Activated CD4-positive, alpha-beta T cell treated with anti-CD3 and anti-CD28 coated beads, Interleukin-10, Interleukin-2, amounts not matched to agents 100 ng/mL and 50 ng/mL, durations not matched to agents 16 hours and 8 hours (primary cell): ENCODE data around the gene CTNNA1.
"Not testable (repeated sequence)": the region's sequence is repeated elsewhere in the genome, so short reads cannot be mapped to it uniquely, and the experiment has no call there.

Source experiments
- DNase-seq: peaks from one replicate; pipeline ENCODE4 v3.0.0-alpha.2; 2020

Gene CTNNA1

DNA sequence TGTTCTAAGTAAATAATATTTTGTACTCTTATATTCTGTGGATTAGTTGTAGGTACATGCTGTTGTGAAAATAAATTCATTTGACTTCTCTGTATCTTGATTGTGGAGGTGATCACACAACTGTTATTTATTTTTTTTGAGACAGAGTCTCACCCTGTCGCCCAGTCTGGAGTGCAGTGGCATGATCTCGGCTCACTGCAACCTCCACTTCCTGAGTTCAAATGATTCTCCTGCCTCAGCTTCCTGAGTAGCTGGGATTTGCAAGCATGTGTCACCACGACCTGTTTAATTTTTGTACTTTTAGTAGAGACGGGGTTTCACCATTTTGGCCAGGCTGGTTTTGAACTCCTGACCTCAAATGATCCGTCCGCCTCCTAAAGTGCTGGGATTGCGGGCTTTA lies 7.9 kb downstream of the CTNNA1 start:
- peak; percentile 26 for DNase-seq

DNA sequence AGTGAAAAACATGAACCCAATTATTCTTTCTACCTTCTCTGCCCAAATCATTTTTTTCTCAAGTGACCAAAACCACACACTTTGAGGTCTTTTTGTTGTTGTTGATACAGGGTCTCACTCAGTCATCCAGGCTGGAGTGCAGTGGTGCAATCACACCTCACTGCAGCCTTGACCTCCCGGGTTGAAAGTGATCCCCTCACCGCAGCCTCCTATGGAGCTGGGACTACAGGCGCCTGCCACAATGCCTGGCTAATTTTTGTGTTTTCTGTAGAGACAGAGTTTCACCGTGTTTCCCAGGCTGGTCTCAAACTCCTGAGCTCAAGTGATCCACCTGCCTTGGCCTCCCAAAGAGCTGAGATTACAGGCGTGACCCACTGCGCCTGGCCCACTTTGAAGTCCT lies 8.4 kb downstream of the CTNNA1 start:
- DNase-seq, result not testable (repeated sequence)

DNA sequence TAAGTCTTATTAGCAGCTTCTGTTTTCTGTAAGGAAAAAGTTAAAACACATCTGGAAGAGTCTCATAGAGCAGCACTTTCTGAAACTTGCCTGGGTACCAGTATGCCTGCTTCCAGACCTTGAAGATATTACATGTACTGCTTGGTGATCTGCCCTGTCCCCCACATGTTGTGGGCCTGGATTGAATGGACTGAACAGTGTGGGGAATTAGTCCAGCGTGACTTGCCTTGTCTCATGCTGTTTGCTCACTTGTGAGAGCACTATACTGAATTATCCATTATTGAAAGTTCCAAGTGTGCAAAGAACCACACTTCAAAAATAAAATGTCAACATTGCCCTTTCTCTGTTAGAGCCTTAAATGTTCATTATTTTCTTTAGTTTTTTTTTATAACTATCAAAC lies 8.9 kb downstream of the CTNNA1 start:
- DNase-seq, result no peak

DNA sequence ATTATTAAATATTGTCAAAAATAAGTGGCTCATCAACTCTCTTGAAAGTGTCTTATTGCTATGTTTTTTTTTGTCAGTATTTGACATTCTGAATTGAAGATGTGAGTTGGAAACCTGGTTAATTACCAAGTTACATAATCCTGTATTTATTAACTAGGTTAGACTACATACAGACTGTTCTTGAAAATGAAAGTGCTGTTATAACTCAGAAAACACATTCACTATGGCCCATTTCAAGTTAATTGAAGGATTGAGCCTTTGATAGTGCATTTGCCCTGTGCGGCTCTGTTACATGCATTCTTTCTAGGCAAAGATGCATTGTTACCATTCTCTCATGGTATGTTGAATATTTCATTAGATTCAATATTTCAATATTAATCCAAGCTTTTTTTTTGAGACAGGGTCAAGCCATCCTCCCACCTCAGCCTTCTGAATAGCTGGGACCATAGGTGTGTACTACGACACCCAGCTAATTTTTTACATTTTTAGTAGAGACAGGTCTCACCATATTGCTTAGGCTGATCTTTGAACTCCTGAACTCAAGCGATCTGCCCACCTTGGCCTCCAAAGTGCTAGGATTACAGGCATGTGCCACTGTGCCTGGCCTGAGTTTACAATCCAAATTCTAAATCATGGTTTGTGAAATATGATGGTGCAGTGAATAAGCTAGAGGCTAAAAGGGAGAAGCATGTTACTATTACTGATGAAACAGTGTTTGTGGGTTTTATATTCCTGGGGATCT lies 10.0 kb downstream of the CTNNA1 start:
- no peak for DNase-seq

DNA sequence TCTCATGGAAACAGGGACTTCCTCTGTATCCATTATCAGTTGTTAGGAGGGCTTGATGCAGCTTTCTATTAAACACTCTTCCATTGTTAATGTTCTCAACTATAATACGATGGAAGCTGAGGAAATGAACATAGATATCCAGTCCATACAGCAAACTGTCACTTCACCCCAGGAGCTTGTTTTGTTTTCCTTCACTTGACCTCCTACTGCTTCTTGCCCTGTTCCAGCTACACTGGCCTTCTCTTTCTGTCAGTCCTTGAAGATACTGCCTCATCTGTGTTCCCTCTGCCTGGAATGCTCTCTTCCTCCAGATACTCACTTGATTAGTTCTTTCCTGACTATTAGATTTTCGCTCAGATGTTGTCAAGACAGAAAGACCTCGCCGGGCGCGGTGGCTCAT lies 17.1 kb downstream of the CTNNA1 start:
- no peak for DNase-seq

DNA sequence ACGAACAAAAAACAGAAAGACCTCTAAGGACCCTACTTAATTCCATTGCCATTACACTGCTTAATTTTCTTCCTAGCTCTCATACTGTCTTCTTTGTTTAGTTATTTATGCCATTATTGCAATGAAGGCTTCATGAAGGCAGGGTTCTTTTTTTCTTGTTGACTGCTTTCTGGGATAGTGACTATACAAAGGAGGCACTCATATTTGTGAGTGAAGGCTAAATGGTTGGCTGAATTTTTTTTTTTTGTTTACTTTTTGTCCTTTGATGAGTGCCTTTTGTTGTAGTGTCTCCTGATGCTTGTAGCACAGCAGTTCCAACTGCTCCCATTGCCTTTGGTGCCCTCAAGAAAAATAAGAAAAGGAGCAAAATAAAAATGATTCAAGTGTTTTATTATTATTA lies 17.8 kb downstream of the CTNNA1 start:
- DNase-seq, result no peak

DNA sequence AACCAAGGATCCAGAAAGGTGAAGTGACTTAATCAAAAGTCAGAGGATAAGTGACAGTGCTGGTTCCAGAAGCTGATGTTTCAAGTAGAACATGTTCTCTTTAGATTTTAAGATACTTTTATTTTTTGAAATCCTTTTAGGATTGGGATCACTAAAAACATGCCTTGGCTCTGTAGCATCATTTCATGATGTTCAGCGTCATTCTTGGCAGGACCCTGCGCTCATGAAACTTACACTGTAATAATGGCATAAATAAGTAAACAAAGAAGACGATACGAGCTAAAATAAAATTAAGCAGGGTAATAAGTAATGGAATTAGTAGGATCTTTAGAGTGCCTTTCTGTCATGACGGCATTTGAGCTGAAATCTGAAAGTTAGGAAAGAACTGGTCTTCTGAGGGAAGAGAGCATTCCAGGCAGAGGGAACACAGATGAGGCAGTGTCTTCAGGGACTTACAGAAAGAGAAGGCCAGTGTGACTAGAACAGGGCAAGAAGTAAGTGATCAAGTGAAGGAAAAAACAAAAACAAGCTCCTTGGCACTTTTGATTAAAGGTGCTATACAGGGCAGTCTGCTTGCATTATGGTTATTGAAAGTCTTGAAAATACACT lies 19.9 kb downstream of the CTNNA1 start:
- no peak for DNase-seq

DNA sequence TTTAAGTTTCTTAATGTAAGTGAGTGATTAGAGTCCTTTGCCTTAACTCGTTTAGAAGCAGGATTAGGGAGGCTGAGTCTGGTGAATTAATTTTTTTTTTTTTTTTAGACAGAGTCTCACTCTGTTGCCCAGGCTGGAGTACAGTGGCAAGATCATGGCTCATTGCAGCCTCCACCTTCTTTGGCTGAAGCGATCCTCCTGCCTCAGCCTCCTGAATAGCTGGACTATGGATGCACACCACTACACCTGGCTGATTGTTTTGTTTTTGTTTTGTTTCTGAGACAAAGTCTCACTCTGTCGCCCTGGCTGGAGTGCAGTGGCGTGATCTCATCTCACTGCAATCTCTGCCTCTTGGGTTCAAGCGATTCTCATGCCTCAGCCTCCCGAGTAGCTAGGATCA lies 20.4 kb downstream of the CTNNA1 start:
- DNase-seq, result not testable (repeated sequence)

DNA sequence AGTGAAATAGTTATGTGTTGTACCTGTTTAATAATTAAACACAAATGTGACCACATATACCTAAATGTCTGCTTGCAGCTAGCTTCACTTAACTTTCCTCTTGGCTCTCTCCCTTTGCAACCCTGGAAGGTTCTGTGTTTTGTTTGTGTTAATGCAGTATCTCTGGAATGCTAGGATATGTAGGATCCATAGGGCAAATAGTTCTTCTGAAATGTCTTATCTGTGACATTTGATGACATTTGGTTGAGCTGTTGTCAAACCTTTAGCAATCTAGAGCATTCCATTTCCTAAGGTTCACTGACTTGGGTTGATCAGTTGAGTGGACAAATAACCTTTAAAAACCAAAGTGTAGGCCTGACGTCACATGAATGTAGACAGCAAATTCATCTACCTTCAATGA lies 21.8 kb downstream of the CTNNA1 start:
- no peak for DNase-seq

DNA sequence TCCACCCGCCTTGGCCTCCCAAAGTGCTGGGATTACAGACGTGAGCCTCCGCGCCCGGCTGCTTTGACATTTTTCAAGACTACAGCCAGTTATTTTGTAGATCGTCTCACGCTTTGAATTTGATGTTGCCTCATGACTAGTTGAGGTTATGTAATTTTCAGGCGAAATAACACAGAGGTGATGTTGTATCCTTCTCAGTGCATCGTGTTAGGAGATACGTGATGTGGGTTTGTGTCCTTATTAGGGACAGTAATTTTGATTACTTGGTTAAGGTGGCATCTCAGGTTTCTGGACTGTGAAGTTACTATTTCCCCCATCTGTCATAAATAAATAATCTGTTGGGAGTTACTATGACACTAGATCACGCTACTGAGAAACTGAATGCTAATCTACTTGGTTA lies 25.0 kb downstream of the CTNNA1 start:
- DNase-seq, result no peak

DNA sequence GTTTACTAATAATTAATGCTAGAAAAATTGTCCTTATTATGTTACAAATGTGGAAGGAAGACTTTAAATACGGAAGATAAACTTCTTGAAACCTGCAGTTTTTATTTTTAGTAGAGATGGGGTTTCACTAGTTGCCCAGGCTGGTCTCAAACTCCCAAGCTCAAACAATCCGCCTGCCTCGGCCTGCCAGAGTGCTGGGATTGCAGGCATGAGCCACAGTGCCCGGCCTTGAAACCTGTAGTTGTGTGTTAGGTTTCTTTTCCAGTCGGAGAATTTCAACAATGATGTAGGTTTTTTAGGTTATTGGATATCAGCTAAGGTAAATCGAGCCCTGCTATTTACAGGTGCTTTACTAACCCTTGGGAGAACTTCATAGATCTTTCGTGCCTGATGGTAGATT lies 30.8 kb downstream of the CTNNA1 start:
- DNase-seq, result no peak

DNA sequence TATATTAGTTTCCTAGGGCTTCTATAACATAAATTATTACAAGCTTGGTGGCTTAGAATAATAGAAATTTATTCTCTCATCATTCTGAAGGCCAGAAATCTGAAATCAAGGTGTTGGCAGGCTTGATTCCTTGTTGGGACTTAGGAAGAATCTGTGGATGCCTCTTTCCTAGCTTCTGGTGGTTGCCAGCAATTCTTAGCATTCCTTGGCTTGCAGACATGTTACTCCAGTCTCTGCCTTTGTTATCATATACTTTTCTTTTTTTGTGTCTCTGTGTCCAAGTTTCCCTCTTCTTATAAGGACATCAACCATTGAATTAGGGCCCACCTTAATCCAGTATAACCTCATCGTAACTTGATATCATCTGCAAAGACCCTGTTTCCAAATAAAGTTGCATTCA lies 31.4 kb downstream of the CTNNA1 start:
- DNase-seq, result no peak

DNA sequence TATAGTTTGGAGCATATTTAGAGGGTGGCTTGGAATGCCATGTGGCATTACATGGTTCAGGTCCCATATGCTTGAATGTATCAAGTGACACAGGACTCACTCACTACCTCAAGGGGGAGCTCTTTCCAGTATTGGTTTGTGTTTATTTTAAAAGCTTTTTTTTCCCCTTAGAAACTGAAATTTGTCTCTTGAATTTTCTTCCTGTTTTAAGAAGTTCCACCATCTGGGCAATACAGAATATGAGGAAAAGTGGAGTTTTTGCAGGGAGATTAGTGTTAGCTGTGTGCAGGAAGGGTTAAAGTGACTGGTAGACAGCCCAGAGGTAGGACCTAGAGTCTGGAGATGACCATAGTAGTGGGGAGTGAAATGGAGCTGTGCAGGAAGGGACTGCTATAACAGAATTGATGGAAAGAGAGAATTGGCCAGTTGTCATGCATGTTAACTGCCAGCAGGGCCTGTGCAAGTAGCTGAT lies 36.6 kb downstream of the CTNNA1 start:
- peak; percentile 42 for DNase-seq

DNA sequence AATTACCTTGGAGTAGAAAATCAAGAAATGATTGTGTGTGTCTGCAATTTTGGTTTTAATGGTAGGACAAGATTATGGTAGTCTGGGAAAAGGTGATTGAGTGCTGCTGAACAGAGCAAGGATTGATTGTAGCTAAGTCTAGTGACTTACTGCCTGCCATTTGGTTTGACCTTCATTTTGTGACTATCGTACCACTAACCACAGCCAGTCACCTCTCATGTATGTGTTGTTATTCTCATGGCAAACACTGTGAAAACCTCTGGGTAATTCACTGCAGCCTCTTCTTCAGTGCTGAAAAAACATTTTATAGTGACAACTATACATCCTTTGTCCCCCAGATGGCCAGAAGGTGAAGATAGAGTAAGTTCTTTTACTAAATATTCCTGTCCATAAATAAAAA lies 37.5 kb downstream of the CTNNA1 start:
- DNase-seq, result no peak

DNA sequence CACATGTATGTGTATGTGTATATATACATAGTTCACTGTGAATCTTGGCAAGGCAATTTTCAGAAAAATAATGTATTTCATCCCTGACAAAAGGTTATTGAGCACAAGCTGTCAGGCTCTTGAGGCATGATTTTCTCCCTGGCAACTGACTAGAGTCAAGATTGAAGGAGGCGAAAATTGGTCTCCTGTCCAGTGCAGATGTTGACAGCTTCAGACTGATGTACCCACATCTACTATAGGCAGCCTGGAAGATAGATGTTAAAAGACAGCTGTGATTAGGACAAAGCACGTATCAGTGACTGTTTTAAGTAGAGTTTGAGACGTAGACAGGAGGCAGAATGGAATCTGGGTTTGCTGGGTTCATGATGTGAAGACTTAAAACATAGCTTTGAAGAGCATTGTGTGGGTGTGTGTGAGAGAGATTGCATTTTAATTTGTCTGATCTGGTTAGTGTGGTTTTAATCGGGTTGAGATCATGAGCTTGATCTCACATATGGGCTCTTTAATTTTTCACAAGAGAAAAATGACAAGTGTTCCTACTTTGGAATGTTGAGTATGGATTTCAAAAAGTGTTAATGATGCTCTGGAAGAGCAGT lies 39.1 kb downstream of the CTNNA1 start:
- DNase-seq, result no peak

DNA sequence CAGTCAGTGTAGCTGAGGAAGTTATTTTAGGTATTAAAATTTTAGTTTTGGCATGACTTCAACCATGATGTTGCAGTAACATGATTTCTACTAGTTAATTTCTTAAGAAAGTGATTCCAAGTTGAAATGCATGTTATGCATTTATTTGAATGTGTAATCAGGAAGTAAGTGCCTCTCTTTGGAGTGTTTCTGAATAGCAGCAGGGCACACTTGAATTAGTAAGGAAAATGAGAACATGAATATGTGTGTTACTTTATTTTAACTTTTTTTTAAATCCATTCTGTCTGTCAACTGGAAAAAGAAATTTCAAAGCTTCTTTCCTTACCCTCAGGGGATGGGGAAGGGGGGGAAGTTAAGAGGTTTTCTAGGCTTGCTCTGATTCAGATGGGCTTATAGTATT lies 40.4 kb downstream of the CTNNA1 start:
- DNase-seq, result no peak

DNA sequence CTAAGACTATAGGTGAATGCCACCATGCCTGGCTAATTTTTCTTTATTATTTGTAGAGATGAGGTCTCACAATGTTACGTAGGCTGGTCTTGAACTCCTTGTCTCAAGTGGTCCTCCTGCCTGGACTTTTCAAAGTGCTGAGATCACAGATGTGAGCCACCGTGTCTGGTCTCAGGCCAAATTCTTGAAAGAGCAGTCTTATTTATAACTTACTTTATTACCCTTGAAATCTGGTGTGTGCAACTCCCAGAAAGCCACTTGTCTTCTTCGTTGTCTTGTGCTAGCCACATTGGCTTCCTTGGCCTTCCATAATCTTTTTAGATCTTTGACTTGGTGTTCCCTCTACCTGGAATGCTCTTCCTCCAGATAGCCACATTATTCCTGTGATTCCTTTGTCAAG lies 50.1 kb downstream of the CTNNA1 start:
- no peak for DNase-seq

DNA sequence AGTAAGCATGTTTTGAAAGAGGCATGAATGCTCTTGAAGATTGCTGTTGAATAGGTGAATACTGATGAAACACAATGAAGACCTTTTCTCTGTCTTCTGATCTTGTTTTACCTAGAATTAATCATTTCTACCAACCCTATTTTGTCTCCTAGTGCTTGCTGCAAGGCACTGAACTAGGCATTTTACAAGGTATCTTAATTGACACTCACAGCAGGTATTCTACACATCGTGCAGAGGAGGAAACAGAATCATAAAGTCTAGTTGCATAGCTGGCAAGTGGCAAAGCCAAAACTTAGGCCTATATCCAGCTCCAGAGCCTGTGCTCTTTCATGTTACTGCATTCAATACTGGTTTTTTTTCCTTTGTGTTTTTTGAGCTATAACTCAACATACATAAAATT lies 50.7 kb downstream of the CTNNA1 start:
- no peak for DNase-seq

DNA sequence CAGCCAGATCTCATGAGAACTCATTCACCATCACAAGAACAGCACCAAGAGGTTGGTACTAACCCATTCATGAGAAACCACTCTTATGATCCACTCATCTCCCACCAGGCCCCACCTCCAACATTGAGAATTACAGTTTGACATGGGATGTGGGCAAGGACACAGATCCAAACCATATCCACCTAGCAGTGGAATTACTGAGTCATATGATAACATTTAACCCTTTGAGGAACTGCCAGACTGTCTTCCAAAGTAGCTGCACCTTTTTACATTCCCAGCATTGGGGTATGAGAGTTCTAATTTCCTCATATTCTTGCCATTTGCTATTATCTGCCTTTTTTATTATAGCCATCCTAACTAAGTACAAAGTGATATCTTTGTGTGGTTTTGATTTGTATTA lies 51.9 kb downstream of the CTNNA1 start:
- no peak for DNase-seq

DNA sequence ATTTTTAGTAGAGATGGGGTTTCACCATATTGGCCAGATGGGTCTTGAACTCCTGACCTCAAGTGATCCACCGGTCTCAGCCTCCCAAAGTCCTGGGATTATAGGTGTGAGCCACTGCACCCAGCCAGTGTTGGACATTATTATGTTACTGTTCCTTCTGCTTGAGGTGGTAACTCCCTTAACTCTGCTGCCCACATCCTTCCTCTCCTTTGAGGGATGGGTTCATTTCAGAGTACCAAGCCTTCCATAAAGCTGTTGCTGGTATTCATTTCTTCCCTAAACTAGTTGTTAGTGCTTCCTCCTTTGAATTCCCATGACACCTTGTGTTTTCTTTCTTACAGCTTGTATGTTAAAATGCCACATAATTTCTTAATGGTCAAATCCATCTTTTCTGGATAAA lies 54.0 kb downstream of the CTNNA1 start:
- DNase-seq, result no peak

DNA sequence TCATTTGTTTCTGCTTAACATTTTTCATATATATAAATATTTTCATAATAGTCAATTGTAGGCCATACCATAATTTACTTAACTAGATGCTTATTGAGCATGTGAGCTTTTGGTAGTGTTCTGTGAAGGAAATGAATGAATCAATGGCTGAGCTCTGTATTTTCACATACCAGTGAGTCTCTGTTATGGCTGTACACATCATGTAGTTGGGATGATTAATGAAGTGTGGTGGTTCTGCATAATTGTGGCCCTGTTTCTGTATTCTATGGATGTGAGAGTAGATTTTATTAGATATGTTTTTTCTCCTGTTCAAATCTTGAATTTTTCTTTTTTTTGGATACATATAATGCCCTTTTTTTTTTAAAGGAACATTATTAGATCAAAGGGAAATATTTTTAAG lies 56.2 kb downstream of the CTNNA1 start:
- no peak for DNase-seq

DNA sequence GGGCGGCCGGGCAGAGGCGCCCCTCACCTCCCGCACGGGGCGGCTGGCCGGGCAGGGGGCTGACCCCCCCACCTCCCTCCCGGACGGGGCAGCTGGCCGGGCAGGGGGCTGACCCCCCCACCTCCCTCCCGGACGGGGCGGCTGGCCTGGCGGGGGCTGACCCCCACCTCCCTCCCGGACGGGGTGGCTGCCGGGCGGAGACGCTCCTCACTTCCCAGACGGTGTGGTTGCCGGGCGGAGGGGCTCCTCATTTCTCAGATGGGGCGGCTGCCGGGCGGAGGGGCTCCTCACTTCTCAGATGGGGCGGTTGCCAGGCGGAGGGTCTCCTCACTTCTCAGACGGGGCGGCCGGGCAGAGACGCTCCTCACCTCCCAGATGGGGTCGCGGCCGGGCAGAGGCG lies 57.6 kb downstream of the CTNNA1 start:
- not testable (repeated sequence) for DNase-seq

DNA sequence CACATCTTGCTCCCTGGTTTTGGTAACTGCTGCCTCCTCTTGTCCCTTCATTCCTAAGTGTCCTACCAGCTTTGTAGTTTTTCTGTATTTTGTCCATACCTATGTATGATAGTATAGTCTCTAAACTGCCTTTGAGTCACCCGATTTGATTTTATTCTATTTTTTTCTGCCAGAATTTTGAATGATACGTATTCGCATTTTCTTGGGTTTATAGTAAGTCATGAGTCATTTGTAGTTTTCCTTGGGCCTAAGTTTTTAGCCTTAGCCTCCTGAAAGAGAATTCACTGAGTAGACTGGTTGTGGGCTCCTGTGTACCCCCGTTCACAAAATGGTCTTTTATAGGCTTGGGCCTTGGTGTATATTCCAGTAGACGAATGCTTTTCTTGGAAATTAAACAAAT lies 62.3 kb downstream of the CTNNA1 start:
- no peak for DNase-seq

DNA sequence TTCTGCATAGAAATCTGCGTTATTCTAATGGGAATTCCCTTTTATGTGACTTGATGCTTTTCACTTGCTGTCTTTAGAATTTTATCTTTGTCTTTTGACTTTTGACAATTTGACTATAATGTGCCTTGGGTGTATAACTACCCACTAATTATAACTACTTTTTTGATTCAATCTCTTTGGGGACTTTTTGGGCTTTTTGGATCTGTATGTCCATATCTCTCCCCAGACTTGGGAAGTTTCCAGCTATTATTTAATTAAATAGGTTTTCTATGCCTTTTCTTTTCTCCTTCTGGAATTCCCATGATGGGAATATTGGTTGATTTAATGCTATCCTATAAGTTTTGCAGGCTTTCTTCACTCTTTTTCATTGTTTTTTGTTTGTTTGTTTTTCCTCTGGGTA lies 64.0 kb downstream of the CTNNA1 start:
- no peak for DNase-seq

DNA sequence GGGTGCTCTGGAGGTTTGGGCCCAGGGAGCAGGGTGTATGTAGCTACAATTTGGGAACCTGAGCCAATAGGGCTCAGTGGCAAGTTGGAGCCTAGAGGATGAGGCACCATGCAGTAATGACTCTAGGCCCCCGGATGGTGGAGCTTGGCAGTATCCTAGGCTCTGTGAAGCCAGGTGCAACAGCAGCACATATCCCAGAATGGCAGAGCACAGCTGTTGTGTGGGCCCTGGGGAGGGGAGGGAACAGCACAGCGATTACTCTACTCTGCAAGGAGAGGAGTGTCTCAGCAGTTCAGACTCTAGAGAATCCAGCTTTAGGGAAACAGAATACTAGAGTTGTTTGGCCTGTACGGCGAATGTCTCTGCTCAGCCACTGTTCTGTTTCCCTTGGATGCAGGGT lies 65.9 kb downstream of the CTNNA1 start:
- DNase-seq, result no peak
